ENCODE data around the gene FBXO10.
"Not testable (repeated sequence)": the region's sequence is repeated elsewhere in the genome, so short reads cannot be mapped to it uniquely, and the experiment has no call there.

Gene FBXO10

DNA sequence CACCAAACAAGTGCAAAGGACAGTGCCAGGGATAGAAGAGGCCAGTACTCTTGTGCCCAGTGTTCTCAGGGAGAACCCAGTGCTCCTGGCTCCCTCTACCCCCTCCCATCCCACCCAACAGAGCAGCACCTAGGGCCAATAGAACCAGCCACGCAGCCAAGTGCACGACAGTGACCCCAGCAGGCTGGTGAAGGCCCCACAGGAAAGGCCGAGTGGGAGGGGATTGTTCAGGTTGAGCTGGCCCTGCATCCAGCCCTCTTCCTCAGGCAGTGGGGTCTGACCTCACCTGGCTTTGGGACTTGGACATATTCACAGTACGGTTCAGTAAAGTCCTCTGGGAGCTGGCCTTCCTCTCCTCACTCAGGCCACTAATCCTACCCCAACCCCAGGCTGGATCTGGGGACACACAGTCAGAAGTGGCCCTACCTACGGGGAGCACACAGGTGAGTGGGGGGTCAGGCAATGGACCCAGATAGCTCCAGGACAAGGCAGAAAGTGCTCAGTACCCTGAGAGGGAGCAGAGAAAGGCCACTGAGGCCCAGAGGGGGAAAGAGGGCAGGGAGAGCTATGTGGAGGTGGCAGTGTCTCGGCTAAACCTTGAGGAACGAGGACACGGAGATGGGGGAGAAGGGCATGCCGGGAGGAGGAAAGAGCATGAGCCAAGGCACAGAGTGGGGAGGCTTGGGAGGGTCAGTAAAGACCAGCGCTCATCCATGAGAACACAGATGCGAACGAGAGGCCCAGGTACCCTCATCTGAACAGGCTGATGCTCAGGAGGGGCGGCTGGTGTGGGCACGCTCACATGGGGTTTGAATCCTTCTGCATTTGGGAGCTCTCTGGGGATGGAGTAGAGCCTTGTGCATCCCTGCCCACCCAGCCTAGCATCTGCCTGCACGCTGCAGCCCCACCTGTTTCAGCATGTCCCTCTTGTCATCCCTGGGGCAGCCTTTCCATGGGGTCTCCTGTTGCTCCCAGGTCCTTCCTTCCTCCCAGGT lies 64.9 kb downstream of the FBXO10 start:
- 82% methylated on average over 14 of the region's 15 CpGs for WGBS
- Histone ChIP-seq H2AK5ac (ENCODE audit: low read length, severe bottlenecking) (no peak overlapping the region), H2BK12ac (ENCODE audit: low read length in 2 of 2) (no peak overlapping the region)

GRCh38 chr9:37510053-37510452 lies 66.1 kb downstream of the FBXO10 start:
- H3K9ac ChIP-seq (ENCODE audit: low read length); H4K8ac ChIP-seq (ENCODE audit: low read length); H3K27me3 ChIP-seq (ENCODE audit: control insufficient read depth in 1 of 2, insufficient read depth in 1 of 2, low read length in 2 of 2); H3K14ac ChIP-seq (ENCODE audit: low read length in 2 of 2); H3K9me3 ChIP-seq (ENCODE audit: control insufficient read depth, low read length); H3K27ac ChIP-seq (ENCODE audit: low read length, poor library complexity, severe bottlenecking); H2AK5ac ChIP-seq (ENCODE audit: low read length, severe bottlenecking); H2BK15ac ChIP-seq (ENCODE audit: low read depth, poor library complexity, severe bottlenecking); H4K91ac ChIP-seq (ENCODE audit: low read length); H3K79me1 ChIP-seq (replicated peaks; ENCODE audit: low read length, poor library complexity, severe bottlenecking); H3K23ac ChIP-seq (ENCODE audit: low read length in 2 of 2); H2BK12ac ChIP-seq (ENCODE audit: low read length in 2 of 2); DNase-seq; H3K4me2 ChIP-seq (ENCODE audit: low read length, poor library complexity, severe bottlenecking); H3K4me3 ChIP-seq (ENCODE audit: insufficient read depth in 1 of 2, low read depth in 1 of 2, low read length in 2 of 2); H2BK5ac ChIP-seq (ENCODE audit: low read depth, low read length, poor library complexity, severe bottlenecking); H3K18ac ChIP-seq (ENCODE audit: low read depth in 1 of 2, low read length in 2 of 2); H3K4ac ChIP-seq (ENCODE audit: low read depth in 1 of 2, low read length in 2 of 2); H2BK120ac ChIP-seq (ENCODE audit: low read depth, low read length); H3K4me1 ChIP-seq (ENCODE audit: control insufficient read depth, insufficient read depth, low read depth, low read length); H2AFZ ChIP-seq (ENCODE audit: low read depth, low read length): not testable (repeated sequence)
- peaks cover 37 to 73% of the 10 kb centered on the region in 2 experiments for H3K36me3 ChIP-seq (ENCODE audit: control insufficient read depth in 1 of 2, insufficient read depth in 2 of 2, low read depth in 1 of 2, low read length in 2 of 2)
- 87% methylated on average over 3 of the region's 5 CpGs for WGBS

More for the DNA sequence above, 64.9 kb downstream of the FBXO10 start:
- Histone ChIP-seq H3K23ac (ENCODE audit: low read length in 2 of 2) (no peak overlapping the region), H3K79me1 (replicated peaks; ENCODE audit: low read length, poor library complexity, severe bottlenecking) (no peaks in the 10 kb centered on the region), H3K9me3 (ENCODE audit: control insufficient read depth, low read length) (no peaks in the 10 kb centered on the region), H4K91ac (ENCODE audit: low read length) (no peak overlapping the region), H3K36me3 (ENCODE audit: control insufficient read depth in 1 of 2, insufficient read depth in 2 of 2, low read depth in 1 of 2, low read length in 2 of 2) (peaks cover 44 to 76% of the 10 kb centered on the region in 2 experiments), H2AFZ (ENCODE audit: low read depth, low read length) (no peak overlapping the region), H2BK15ac (ENCODE audit: low read depth, poor library complexity, severe bottlenecking) (no peak overlapping the region), H3K4me2 (ENCODE audit: low read length, poor library complexity, severe bottlenecking) (no peak overlapping the region), H2BK5ac (ENCODE audit: low read depth, low read length, poor library complexity, severe bottlenecking) (no peak overlapping the region), H3K9ac (ENCODE audit: low read length) (no peak overlapping the region), H3K4me1 (ENCODE audit: control insufficient read depth, insufficient read depth, low read depth, low read length) (no peaks in the 10 kb centered on the region), H3K27me3 (ENCODE audit: control insufficient read depth in 1 of 2, insufficient read depth in 1 of 2, low read length in 2 of 2) (no peaks in the 10 kb centered on the region), H4K8ac (ENCODE audit: low read length) (no peak overlapping the region), H3K27ac (ENCODE audit: low read length, poor library complexity, severe bottlenecking) (no peak overlapping the region), H3K4ac (ENCODE audit: low read depth in 1 of 2, low read length in 2 of 2) (peak overlapping the region in 1 of 2 experiments; percentile 36), H3K18ac (ENCODE audit: low read depth in 1 of 2, low read length in 2 of 2) (no peak overlapping the region), H2BK120ac (ENCODE audit: low read depth, low read length) (no peak overlapping the region), H3K14ac (ENCODE audit: low read length in 2 of 2) (no peak overlapping the region), H3K4me3 (ENCODE audit: insufficient read depth in 1 of 2, low read depth in 1 of 2, low read length in 2 of 2) (peak overlapping the region in 1 of 2 experiments; percentile 9)
- DNase-seq = no peak

DNA sequence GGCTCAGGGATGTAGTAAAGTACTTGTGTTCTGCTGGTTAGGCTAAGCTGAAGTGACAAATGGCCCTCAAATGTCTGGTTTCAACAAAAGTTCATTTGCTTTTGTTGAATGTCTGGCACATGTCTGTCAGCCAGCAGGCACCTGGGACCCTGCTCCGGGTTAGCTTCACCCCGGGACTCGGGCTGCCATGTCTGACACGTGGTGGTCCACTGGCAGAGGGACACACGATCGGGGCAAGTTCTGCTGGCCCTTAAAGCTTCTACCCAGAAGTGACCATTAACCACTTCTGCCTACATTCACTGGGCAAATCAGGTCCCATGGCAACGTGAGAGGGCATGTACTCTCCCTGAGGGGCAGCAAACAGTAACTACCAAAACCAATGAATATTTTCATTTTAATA lies 66.6 kb downstream of the FBXO10 start:
- Histone ChIP-seq H2AK5ac (ENCODE audit: low read length, severe bottlenecking) (no peak overlapping the region), H2BK120ac (ENCODE audit: low read depth, low read length) (no peak overlapping the region), H3K14ac (ENCODE audit: low read length in 2 of 2) (no peak overlapping the region), H3K23ac (ENCODE audit: low read length in 2 of 2) (no peak overlapping the region), H2AFZ (ENCODE audit: low read depth, low read length) (no peak overlapping the region), H3K36me3 (ENCODE audit: control insufficient read depth in 1 of 2, insufficient read depth in 2 of 2, low read depth in 1 of 2, low read length in 2 of 2) (peaks cover 42 to 74% of the 10 kb centered on the region in 2 experiments), H2BK12ac (ENCODE audit: low read length in 2 of 2) (no peak overlapping the region), H4K91ac (ENCODE audit: low read length) (no peak overlapping the region), H3K9ac (ENCODE audit: low read length) (no peak overlapping the region), H3K4ac (ENCODE audit: low read depth in 1 of 2, low read length in 2 of 2) (no peak overlapping the region), H3K79me1 (replicated peaks; ENCODE audit: low read length, poor library complexity, severe bottlenecking) (no peaks in the 10 kb centered on the region), H4K8ac (ENCODE audit: low read length) (no peak overlapping the region), H2BK5ac (ENCODE audit: low read depth, low read length, poor library complexity, severe bottlenecking) (no peak overlapping the region), H3K18ac (ENCODE audit: low read depth in 1 of 2, low read length in 2 of 2) (no peak overlapping the region), H3K9me3 (ENCODE audit: control insufficient read depth, low read length) (no peaks in the 10 kb centered on the region), H3K4me3 (ENCODE audit: insufficient read depth in 1 of 2, low read depth in 1 of 2, low read length in 2 of 2) (no peak overlapping the region), H3K4me1 (ENCODE audit: control insufficient read depth, insufficient read depth, low read depth, low read length) (no peaks in the 10 kb centered on the region), H2BK15ac (ENCODE audit: low read depth, poor library complexity, severe bottlenecking) (no peak overlapping the region), H3K27ac (ENCODE audit: low read length, poor library complexity, severe bottlenecking) (no peak overlapping the region), H3K4me2 (ENCODE audit: low read length, poor library complexity, severe bottlenecking) (no peak overlapping the region), H3K27me3 (ENCODE audit: control insufficient read depth in 1 of 2, insufficient read depth in 1 of 2, low read length in 2 of 2) (no peaks in the 10 kb centered on the region)
- 94% methylated on average over 6 of the region's 7 CpGs for WGBS
- no peak for DNase-seq

DNA sequence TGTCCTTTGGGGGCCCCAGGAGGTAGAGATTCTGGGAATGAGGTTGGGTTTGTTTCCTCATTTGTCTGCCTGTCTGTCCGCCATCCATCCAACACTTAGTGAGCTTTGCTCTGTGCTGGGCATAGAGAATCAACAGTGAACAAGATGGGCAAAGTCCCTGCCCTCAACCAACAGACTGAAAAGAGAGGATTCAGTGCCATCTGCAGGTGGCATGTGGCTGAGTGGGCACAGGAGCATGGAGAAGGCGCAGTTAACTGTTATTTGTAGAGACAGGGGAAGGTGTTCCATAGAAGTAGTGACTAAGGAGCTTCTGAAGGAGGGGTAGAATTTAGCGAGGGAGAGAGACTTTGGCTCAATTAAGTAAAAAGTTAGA lies 67.4 kb downstream of the FBXO10 start:
- H3K27me3 ChIP-seq (ENCODE audit: control insufficient read depth in 1 of 2, insufficient read depth in 1 of 2, low read length in 2 of 2) = no peaks in the 10 kb centered on the region
- no peak overlapping the region for H3K23ac ChIP-seq (ENCODE audit: low read length in 2 of 2)
- H2BK12ac ChIP-seq (ENCODE audit: low read length in 2 of 2) = no peak overlapping the region

More for the DNA sequence above, 67.4 kb downstream of the FBXO10 start:
- Histone ChIP-seq H2AFZ (ENCODE audit: low read depth, low read length) (no peak overlapping the region), H2BK15ac (ENCODE audit: low read depth, poor library complexity, severe bottlenecking) (no peak overlapping the region), H3K4me2 (ENCODE audit: low read length, poor library complexity, severe bottlenecking) (no peak overlapping the region), H2BK5ac (ENCODE audit: low read depth, low read length, poor library complexity, severe bottlenecking) (no peak overlapping the region), H3K4me3 (ENCODE audit: insufficient read depth in 1 of 2, low read depth in 1 of 2, low read length in 2 of 2) (no peak overlapping the region), H2BK120ac (ENCODE audit: low read depth, low read length) (no peak overlapping the region), H3K79me1 (replicated peaks; ENCODE audit: low read length, poor library complexity, severe bottlenecking) (no peaks in the 10 kb centered on the region), H3K36me3 (ENCODE audit: control insufficient read depth in 1 of 2, insufficient read depth in 2 of 2, low read depth in 1 of 2, low read length in 2 of 2) (peaks cover 45 to 72% of the 10 kb centered on the region in 2 experiments), H3K4me1 (ENCODE audit: control insufficient read depth, insufficient read depth, low read depth, low read length) (no peaks in the 10 kb centered on the region), H3K9me3 (ENCODE audit: control insufficient read depth, low read length) (no peaks in the 10 kb centered on the region), H3K4ac (ENCODE audit: low read depth in 1 of 2, low read length in 2 of 2) (no peak overlapping the region), H4K91ac (ENCODE audit: low read length) (no peak overlapping the region), H3K14ac (ENCODE audit: low read length in 2 of 2) (no peak overlapping the region), H3K9ac (ENCODE audit: low read length) (no peak overlapping the region), H2AK5ac (ENCODE audit: low read length, severe bottlenecking) (no peak overlapping the region), H3K27ac (ENCODE audit: low read length, poor library complexity, severe bottlenecking) (no peak overlapping the region), H3K18ac (ENCODE audit: low read depth in 1 of 2, low read length in 2 of 2) (no peak overlapping the region), H4K8ac (ENCODE audit: low read length) (no peak overlapping the region)
- WGBS = 87% methylated on average over 3 of the region's 3 CpGs
- no peak for DNase-seq

Measured in mesenchymal stem cell (in vitro differentiated cells and primary cell).